ENCODE results near the gene RERE. TPM values are rescaled to one million over a fixed set of nuclear protein-coding genes. Genes with fewer than 3 reads are reported as not detected.

The RERE gene
- total and polyA plus RNA-seq, 7 donors: 38.8 to 308 (median 99.7) TPM

DNA sequence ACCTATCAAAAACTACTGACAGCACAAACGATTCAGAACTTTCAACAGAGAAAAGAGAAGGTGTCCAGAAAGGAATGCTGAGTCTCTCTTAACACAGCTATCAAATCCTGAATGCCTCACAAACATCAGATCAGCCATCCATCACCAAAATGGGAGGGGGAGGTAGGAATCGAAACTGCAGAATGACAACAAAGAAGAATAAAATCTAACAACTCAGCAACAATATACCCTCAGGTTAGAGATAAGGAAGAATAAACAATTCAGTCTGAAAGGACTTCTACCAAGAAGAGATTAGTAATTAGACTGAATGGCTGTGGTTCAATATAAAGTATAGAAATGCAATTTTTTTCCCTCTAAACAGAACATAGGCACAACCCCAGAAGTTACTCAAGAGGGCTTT lies 94.4 kb downstream of the RERE start:
- H3K4me1 ChIP-seq: peaks cover 16% of the 10 kb centered on the region
- TF ChIP-seq, protein P1, sequence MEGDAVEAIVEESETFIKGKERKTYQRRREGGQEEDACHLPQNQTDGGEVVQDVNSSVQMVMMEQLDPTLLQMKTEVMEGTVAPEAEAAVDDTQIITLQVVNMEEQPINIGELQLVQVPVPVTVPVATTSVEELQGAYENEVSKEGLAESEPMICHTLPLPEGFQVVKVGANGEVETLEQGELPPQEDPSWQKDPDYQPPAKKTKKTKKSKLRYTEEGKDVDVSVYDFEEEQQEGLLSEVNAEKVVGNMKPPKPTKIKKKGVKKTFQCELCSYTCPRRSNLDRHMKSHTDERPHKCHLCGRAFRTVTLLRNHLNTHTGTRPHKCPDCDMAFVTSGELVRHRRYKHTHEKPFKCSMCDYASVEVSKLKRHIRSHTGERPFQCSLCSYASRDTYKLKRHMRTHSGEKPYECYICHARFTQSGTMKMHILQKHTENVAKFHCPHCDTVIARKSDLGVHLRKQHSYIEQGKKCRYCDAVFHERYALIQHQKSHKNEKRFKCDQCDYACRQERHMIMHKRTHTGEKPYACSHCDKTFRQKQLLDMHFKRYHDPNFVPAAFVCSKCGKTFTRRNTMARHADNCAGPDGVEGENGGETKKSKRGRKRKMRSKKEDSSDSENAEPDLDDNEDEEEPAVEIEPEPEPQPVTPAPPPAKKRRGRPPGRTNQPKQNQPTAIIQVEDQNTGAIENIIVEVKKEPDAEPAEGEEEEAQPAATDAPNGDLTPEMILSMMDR (IDR thresholded peaks at IDR 0.05): no peak
- H3K27me3 ChIP-seq (ENCODE audit: insufficient read depth in 3 of 3, low read length in 2 of 3): no peaks in the 10 kb centered on the region
- DNase-seq (no peak), ATAC-seq (no peak)
- 71 to 79% (median 74%) methylated on average over 2 of the region's 2 CpGs for WGBS, 3 donors
- no peak overlapping the region for H3K4me3 ChIP-seq
- no peak overlapping the region for H3K27ac ChIP-seq
- intact Hi-C loops (cut with DNase I): loop anchor here in 1 of 2 donors (5.0 kb wide), 1 partner anchor 129 kb away; no protein-coding TSS in a partner anchor
- H3K36me3 ChIP-seq (ENCODE audit: insufficient read depth in 1 of 2, low read depth in 1 of 2): no peaks in the 10 kb centered on the region
- H3K9me3 ChIP-seq: no peaks in the 10 kb centered on the region

DNA sequence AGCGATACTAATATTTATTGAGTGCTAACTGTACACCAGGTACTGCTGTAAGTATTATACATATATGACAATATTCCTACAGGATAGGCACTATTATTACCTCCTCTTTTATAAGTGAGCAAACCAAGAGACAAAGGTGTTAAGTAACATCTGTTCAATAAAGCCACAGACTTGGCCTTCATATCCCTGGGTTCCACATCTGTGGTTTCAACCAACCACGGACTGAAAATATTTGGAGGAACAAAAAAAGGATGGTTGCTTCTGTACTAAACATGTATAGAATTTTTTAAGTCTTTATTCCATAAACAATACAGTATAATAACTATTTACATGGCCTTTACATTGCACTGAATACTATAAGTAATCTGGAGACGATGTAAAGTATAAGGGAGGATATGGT lies 95.1 kb downstream of the RERE start:
- H3K4me1 ChIP-seq: peaks cover 9% of the 10 kb centered on the region
- no peak overlapping the region for H3K4me3 ChIP-seq
- no peak overlapping the region for H3K27ac ChIP-seq
- no peak for DNase-seq
- intact Hi-C loops (cut with DNase I): loop anchor here in 1 of 2 donors (5.0 kb wide), 1 partner anchor 130 kb away; no protein-coding TSS in a partner anchor
- ATAC-seq: no peak
- H3K9me3 ChIP-seq: no peaks in the 10 kb centered on the region
- H3K27me3 ChIP-seq (ENCODE audit: insufficient read depth in 3 of 3, low read length in 2 of 3): no peaks in the 10 kb centered on the region
- H3K36me3 ChIP-seq (ENCODE audit: insufficient read depth in 1 of 2, low read depth in 1 of 2): no peaks in the 10 kb centered on the region
- TF ChIP-seq, protein P1 (IDR thresholded peaks at IDR 0.05): no peak
- 88 to 93% (median 93%) methylated on average over 3 of the region's 3 CpGs for WGBS, 3 donors

DNA sequence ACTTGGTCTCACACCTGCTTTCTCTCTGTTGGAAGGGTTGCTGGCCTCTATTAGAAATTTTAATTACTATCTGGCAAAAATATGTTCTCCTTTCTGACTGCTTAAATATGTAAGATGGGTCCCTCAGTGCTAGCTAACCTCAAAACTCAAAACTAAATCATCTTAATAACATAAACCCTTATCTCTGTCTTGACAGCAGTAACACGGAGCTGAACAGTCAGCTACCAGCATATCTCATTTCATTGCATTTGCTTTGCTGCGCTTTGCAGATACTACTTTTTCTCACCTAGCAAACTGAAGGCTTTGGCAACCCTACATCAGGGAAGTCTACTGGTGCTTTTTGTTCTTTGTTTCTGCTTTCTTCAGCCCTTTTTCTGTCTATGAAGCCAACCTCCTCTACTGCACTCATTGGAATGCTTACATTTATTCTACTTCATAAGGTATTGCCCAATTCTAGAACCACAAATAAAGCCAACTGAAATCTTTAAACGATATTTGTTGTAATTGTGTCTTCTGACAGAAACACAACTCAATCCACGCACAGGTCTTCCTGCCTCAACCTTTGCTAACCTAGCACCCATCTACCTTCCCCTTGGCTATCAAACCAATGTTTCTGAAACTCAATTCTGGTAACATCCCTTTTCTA lies 95.6 kb downstream of the RERE start:
- DNase-seq (no peak), ATAC-seq (no peak)
- Histone ChIP-seq H3K27ac (no peak overlapping the region), H3K9me3 (no peaks in the 10 kb centered on the region), H3K27me3 (ENCODE audit: insufficient read depth in 3 of 3, low read length in 2 of 3) (no peaks in the 10 kb centered on the region), H3K36me3 (ENCODE audit: insufficient read depth in 1 of 2, low read depth in 1 of 2) (no peaks in the 10 kb centered on the region), H3K4me1 (peaks cover 7% of the 10 kb centered on the region), H3K4me3 (no peak overlapping the region)
- TF ChIP-seq, protein P1 (IDR thresholded peaks at IDR 0.05): no peak
- intact Hi-C loops (cut with DNase I): loop anchor here in 1 of 2 donors (5.0 kb wide), 1 partner anchor 130 kb away; no protein-coding TSS in a partner anchor
- 68 to 92% (median 81%) methylated on average over 4 of the region's 4 CpGs for WGBS, 3 donors

DNA sequence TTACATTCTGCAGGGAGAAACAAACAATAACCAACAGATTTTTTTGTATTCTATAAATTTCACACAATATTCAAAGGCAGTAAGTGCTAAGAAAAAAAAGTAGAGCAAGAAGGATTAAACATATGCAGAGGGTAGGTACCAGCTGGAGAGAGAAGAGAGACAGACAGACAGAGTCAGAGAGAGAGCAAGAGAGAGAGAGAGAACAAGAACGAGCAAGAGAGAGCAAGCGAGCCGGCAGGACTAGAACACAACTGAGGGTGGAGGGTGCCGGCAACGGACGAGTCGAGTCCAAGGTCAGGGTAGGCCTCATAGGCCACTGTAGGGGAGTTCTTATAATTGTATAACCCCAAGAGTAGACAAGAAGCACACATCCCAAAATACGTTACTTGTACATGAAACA lies 97.1 kb downstream of the RERE start:
- Histone ChIP-seq H3K9me3 (no peaks in the 10 kb centered on the region), H3K4me1 (peaks cover 5% of the 10 kb centered on the region), H3K36me3 (ENCODE audit: insufficient read depth in 1 of 2, low read depth in 1 of 2) (no peaks in the 10 kb centered on the region), H3K27me3 (ENCODE audit: insufficient read depth in 3 of 3, low read length in 2 of 3) (no peaks in the 10 kb centered on the region), H3K4me3 (no peak overlapping the region), H3K27ac (no peak overlapping the region)
- ATAC-seq (no peak), DNase-seq (no peak)
- TF ChIP-seq, protein P1 (IDR thresholded peaks at IDR 0.05): no peak
- intact Hi-C loops (cut with DNase I): loop anchor here in 1 of 2 donors (5.0 kb wide), 1 partner anchor 132 kb away; no protein-coding TSS in a partner anchor
- WGBS, 3 donors: 96 to 97% (median 96%) methylated on average over 8 of the region's 8 CpGs
